Suprapubic skin (tissue), 4 donors: Measurements from ENCODE around the gene THSD7A. TPM values are rescaled to one million over a fixed set of nuclear protein-coding genes. Genes with fewer than 3 reads are reported as not detected.

Source experiments
- DNase-seq, 2 donors: peaks; one replicate each; pipeline ENCODE4 v3.0.0-alpha.2; 2019; ENCODE audit warnings: low spot score in 2 of 2
- H3K27ac ChIP-seq: fragments of 200-600 bp; sonication (generic); one replicate; pipeline ENCODE4 v1.5.1; 2019
- H3K27me3 ChIP-seq: fragments of 200-600 bp; sonication (generic); one replicate; pipeline ENCODE4 v1.5.1; 2019
- H3K36me3 ChIP-seq: fragments of 200-600 bp; sonication (generic); one replicate; pipeline ENCODE4 v1.5.1; 2019
- H3K4me1 ChIP-seq: fragments of 200-600 bp; sonication (generic); one replicate; pipeline ENCODE4 v1.5.1; 2019
- H3K4me3 ChIP-seq: fragments of 200-600 bp; sonication (generic); one replicate; pipeline ENCODE4 v1.5.1; 2019; ENCODE audit warnings: mild to moderate bottlenecking
- H3K9me3 ChIP-seq: fragments of 200-600 bp; sonication (generic); one replicate; pipeline ENCODE4 v1.5.1; 2019
- CTCF ChIP-seq, 2 donors: fragments of 200-600 bp in 1 of 2; fragments of 450-650 bp in 1 of 2; sonication (generic) in 1 of 2; IDR thresholded peaks; one replicate each; pipeline ENCODE4 v1.5.1; 2016 to 2019; ENCODE audit warnings: antibody characterized with exemption in 2 of 2, mild to moderate bottlenecking in 1 of 2, moderate library complexity in 1 of 2
- EP300 ChIP-seq: sonication (generic); formaldehyde crosslinking; IDR thresholded peaks from one replicate; pipeline ENCODE4 v1.6.1; 2017; ENCODE audit warnings: antibody characterized with exemption
- POLR2A ChIP-seq, 2 donors: fragments of 450-650 bp; IDR thresholded peaks; one replicate each; pipeline ENCODE4 v1.6.1; 2017; ENCODE audit warnings: antibody characterized with exemption in 2 of 2, mild to moderate bottlenecking in 2 of 2, moderate library complexity in 2 of 2
- POLR2AphosphoS5 ChIP-seq, 3 donors: sonication (generic); formaldehyde crosslinking; IDR thresholded peaks; one replicate each; pipeline ENCODE4 v1.6.1; 2017; ENCODE audit warnings: antibody characterized with exemption in 3 of 3
- WGBS: methylation state at CpG from one replicate; pipeline ENCODE4 v1.1.5; 2018; 5-methylcytosine and 5-hydroxymethylcytosine counted together
- total RNA-seq, 4 donors: library from RNA; depleted of rRNA; stranded (reverse); fragments of >200 nt; gene quantifications; one replicate each; pipeline ENCODE4 v1.1.0, GENCODE V29; 2016

THSD7A gene
- total RNA-seq, 4 donors from 2014 or later = 0.42 to 5.4 (median 1.2) TPM

GRCh38 chr7:11703829-11704228 is 128.2 kb downstream of the THSD7A start:
- TF ChIP-seq POLR2A (IDR thresholded peaks at IDR 0.05) = no peak
- no peak for TF ChIP-seq EP300
- TF ChIP-seq CTCF (IDR thresholded peaks at IDR 0.05) = no peak
- no peak for TF ChIP-seq POLR2AphosphoS5 (IDR thresholded peaks at IDR 0.05)
- no peak for DNase-seq
- H3K4me1 ChIP-seq = no peaks in the 10 kb centered on the region
- no peaks in the 10 kb centered on the region for H3K9me3 ChIP-seq
- H3K27ac ChIP-seq = no peak overlapping the region
- no peaks in the 10 kb centered on the region for H3K36me3 ChIP-seq
- H3K4me3 ChIP-seq = no peak overlapping the region
- no peaks in the 10 kb centered on the region for H3K27me3 ChIP-seq
- 97% methylated on average over 1 of the region's 1 CpG for WGBS

- Histone ChIP-seq H3K4me3 (no peak overlapping the region), H3K9me3 (no peaks in the 10 kb centered on the region), H3K27ac (no peak overlapping the region), H3K36me3 (no peaks in the 10 kb centered on the region), H3K4me1 (no peaks in the 10 kb centered on the region), H3K27me3 (no peaks in the 10 kb centered on the region)
- 40% methylated on average over 4 of the region's 4 CpGs for WGBS
- no peak for DNase-seq
- TF ChIP-seq CTCF (IDR thresholded peaks at IDR 0.05) (no peak), EP300 (no peak), POLR2A (IDR thresholded peaks at IDR 0.05) (no peak), POLR2AphosphoS5 (IDR thresholded peaks at IDR 0.05) (no peak)
These were observed 129.1 kb downstream of the THSD7A start for GRCh38 chr7:11702938-11703337.

- Histone ChIP-seq H3K9me3 (no peaks in the 10 kb centered on the region), H3K27ac (no peak overlapping the region), H3K27me3 (no peaks in the 10 kb centered on the region), H3K4me3 (no peak overlapping the region), H3K36me3 (no peaks in the 10 kb centered on the region), H3K4me1 (no peaks in the 10 kb centered on the region)
- DNase-seq = no peak
- TF ChIP-seq CTCF (IDR thresholded peaks at IDR 0.05) = no peak
- 86% methylated on average over 6 of the region's 6 CpGs for WGBS
These were observed 130.0 kb downstream of the THSD7A start for GRCh38 chr7:11701829-11702560.

GRCh38 chr7:11699666-11700065 is 132.3 kb downstream of the THSD7A start:
- TF ChIP-seq POLR2AphosphoS5 (IDR thresholded peaks at IDR 0.05) = no peak
- no peak for TF ChIP-seq POLR2A (IDR thresholded peaks at IDR 0.05)
- TF ChIP-seq CTCF (IDR thresholded peaks at IDR 0.05) = no peak
- no peak for TF ChIP-seq EP300
- WGBS = 93% methylated on average over 5 of the region's 5 CpGs

GRCh38 chr7:11698384-11698871 is 133.6 kb downstream of the THSD7A start:
- H3K27ac ChIP-seq = no peak overlapping the region
- no peaks in the 10 kb centered on the region for H3K27me3 ChIP-seq
- no peaks in the 10 kb centered on the region for H3K9me3 ChIP-seq
- H3K4me3 ChIP-seq = no peak overlapping the region
- TF ChIP-seq CTCF (IDR thresholded peaks at IDR 0.05) (no peak), POLR2A (IDR thresholded peaks at IDR 0.05) (no peak), EP300 (no peak), POLR2AphosphoS5 (IDR thresholded peaks at IDR 0.05) (no peak)
- 33% methylated on average over 2 of the region's 2 CpGs for WGBS
- no peaks in the 10 kb centered on the region for H3K4me1 ChIP-seq
- H3K36me3 ChIP-seq = no peaks in the 10 kb centered on the region
- no peak for DNase-seq

More at GRCh38 chr7:11699666-11700065, 132.3 kb downstream of the THSD7A start:
- no peaks in the 10 kb centered on the region for H3K27me3 ChIP-seq
- H3K9me3 ChIP-seq = no peaks in the 10 kb centered on the region
- no peaks in the 10 kb centered on the region for H3K36me3 ChIP-seq
- no peak for DNase-seq
- H3K27ac ChIP-seq = no peak overlapping the region
- H3K4me3 ChIP-seq = no peak overlapping the region
- no peaks in the 10 kb centered on the region for H3K4me1 ChIP-seq
